NB4 (cell line): ENCODE data around the gene DAAM1.
A peak's percentile ranks its signal among the peaks of the same experiment; 100 is the strongest.

ENCODE experiments used
- DNase-seq: peaks from one replicate; pipeline ENCODE4 v3.0.0; 2010; ENCODE audit warnings: low read depth
- H3K4me3 ChIP-seq: one replicate; pipeline ENCODE4 v1.5.1; 2011; ENCODE audit warnings: mild to moderate bottlenecking, low read depth, low read length, moderate library complexity
- CTCF ChIP-seq: IDR thresholded peaks from one replicate; pipeline ENCODE4 v1.5.1; 2012; ENCODE audit warnings: low read depth, low read length
- MAX ChIP-seq: IDR thresholded peaks from 2 replicates; pipeline ENCODE4 v1.6.1; 2011; ENCODE audit warnings: low read depth, low read length
- MYC ChIP-seq: IDR thresholded peaks from 2 replicates; pipeline ENCODE4 v1.6.1; 2011; ENCODE audit warnings: low read depth, low read length
- POLR2A ChIP-seq: IDR thresholded peaks from 2 replicates; pipeline ENCODE4 v1.6.1; 2011; ENCODE audit warnings: mild to moderate bottlenecking; ENCODE audit not compliant: insufficient read length; ENCODE audit errors: extremely low read depth

The DAAM1 gene

GRCh38 chr14:59197695-59198262, 9.3 kb downstream of the DAAM1 start:
- TF ChIP-seq MYC (no peak), MAX (no peak), CTCF (no peak), POLR2A (no peak)
- no peak for DNase-seq
- no peak overlapping the region for H3K4me3 ChIP-seq

- DNase-seq = no peak
- no peak for TF ChIP-seq POLR2A
- no peak for TF ChIP-seq MAX
- no peak for TF ChIP-seq MYC
- TF ChIP-seq CTCF = peak; percentile 6
These were observed 10.7 kb downstream of the DAAM1 start for GRCh38 chr14:59199205-59199604.

GRCh38 chr14:59199614-59200013, 11.1 kb downstream of the DAAM1 start:
- DNase-seq = no peak
- no peak overlapping the region for H3K4me3 ChIP-seq
- no peak for TF ChIP-seq POLR2A
- no peak for TF ChIP-seq MAX
- no peak for TF ChIP-seq MYC
- TF ChIP-seq CTCF = no peak

More at GRCh38 chr14:59199205-59199604, 10.7 kb downstream of the DAAM1 start:
- no peak overlapping the region for H3K4me3 ChIP-seq

GRCh38 chr14:59200195-59200594, 11.7 kb downstream of the DAAM1 start:
- no peak for DNase-seq
- H3K4me3 ChIP-seq = no peak overlapping the region
- TF ChIP-seq MAX = no peak
- no peak for TF ChIP-seq POLR2A
- no peak for TF ChIP-seq CTCF
- no peak for TF ChIP-seq MYC

GRCh38 chr14:59202031-59202430, 13.6 kb downstream of the DAAM1 start:
- no peak overlapping the region for H3K4me3 ChIP-seq
- TF ChIP-seq POLR2A (no peak), MYC (no peak), CTCF (no peak)
- DNase-seq = no peak

GRCh38 chr14:59204305-59204704, 15.8 kb downstream of the DAAM1 start:
- no peak for DNase-seq

GRCh38 chr14:59206892-59207291, 18.4 kb downstream of the DAAM1 start:
- DNase-seq = no peak
- H3K4me3 ChIP-seq = no peak overlapping the region
- no peak for TF ChIP-seq CTCF
- no peak for TF ChIP-seq POLR2A
- TF ChIP-seq MYC = no peak
- no peak for TF ChIP-seq MAX

More at GRCh38 chr14:59204305-59204704, 15.8 kb downstream of the DAAM1 start:
- no peak overlapping the region for H3K4me3 ChIP-seq
- no peak for TF ChIP-seq MYC
